Urothelium cell line (cell line): ENCODE data around the gene DYNLRB2.

Experiments
- DNase-seq: peaks from one replicate; pipeline ENCODE4 v3.0.0; 2011; ENCODE audit warnings: low spot score, mixed read lengths
- FAIRE-seq: peaks from 2 replicates; lab custom pipeline; 2011; peaks lifted over from hg19 to GRCh38; lab: Jason Lieb, UNC

Gene DYNLRB2

GRCh38 chr16:80540516-80541305, at the start of gene DYNLRB2:
Gene DYNLRB2, plus strand, starts transcription at chr16:80540993. Its CDS starts 84 bp downstream, at chr16:80541077.
- FAIRE-seq (peak; percentile 94), DNase-seq (peak; percentile 97)

GRCh38 chr16:80500116-80500859, 40.5 kb upstream of the DYNLRB2 start:
- DNase-seq (no peak), FAIRE-seq (no peak)

GRCh38 chr16:80500961-80501525, 39.8 kb upstream of the DYNLRB2 start:
- DNase-seq, result no peak
- FAIRE-seq, result no peak

GRCh38 chr16:80503107-80503506, 37.7 kb upstream of the DYNLRB2 start:
- no peak for FAIRE-seq
- DNase-seq, result no peak

GRCh38 chr16:80507538-80507937, 33.3 kb upstream of the DYNLRB2 start:
- no peak for FAIRE-seq
- no peak for DNase-seq

GRCh38 chr16:80509872-80510271, 30.9 kb upstream of the DYNLRB2 start:
- no peak for FAIRE-seq

GRCh38 chr16:80511824-80512592, 28.8 kb upstream of the DYNLRB2 start:
- no peak for FAIRE-seq

More at GRCh38 chr16:80509872-80510271, 30.9 kb upstream of the DYNLRB2 start:
- DNase-seq, result no peak

GRCh38 chr16:80512593-80512853, 28.3 kb upstream of the DYNLRB2 start:
- no peak for DNase-seq
- no peak for FAIRE-seq

More at GRCh38 chr16:80511824-80512592, 28.8 kb upstream of the DYNLRB2 start:
- DNase-seq, result no peak

GRCh38 chr16:80515374-80515773, 25.4 kb upstream of the DYNLRB2 start:
- no peak for DNase-seq
- no peak for FAIRE-seq

GRCh38 chr16:80517846-80518245, 22.9 kb upstream of the DYNLRB2 start:
- no peak for DNase-seq
- no peak for FAIRE-seq

GRCh38 chr16:80518436-80518835, 22.4 kb upstream of the DYNLRB2 start:
- FAIRE-seq (no peak), DNase-seq (peak; percentile 26)

GRCh38 chr16:80519189-80519588, 21.6 kb upstream of the DYNLRB2 start:
- no peak for DNase-seq
- FAIRE-seq, result no peak

GRCh38 chr16:80525420-80525819, 15.4 kb upstream of the DYNLRB2 start:
- FAIRE-seq, result no peak

GRCh38 chr16:80526418-80527061, 14.3 kb upstream of the DYNLRB2 start:
- peak; percentile 53 for DNase-seq
- no peak for FAIRE-seq

More at GRCh38 chr16:80525420-80525819, 15.4 kb upstream of the DYNLRB2 start:
- DNase-seq, result no peak

GRCh38 chr16:80527297-80527696, 13.5 kb upstream of the DYNLRB2 start:
- FAIRE-seq (no peak), DNase-seq (peak; percentile 50)

- no peak for FAIRE-seq
- no peak for DNase-seq
These were observed 10.3 kb upstream of the DYNLRB2 start for GRCh38 chr16:80530479-80530878.

- FAIRE-seq (no peak), DNase-seq (no peak)
These were observed 4.6 kb upstream of the DYNLRB2 start for GRCh38 chr16:80536238-80536637.

GRCh38 chr16:80541306-80541694, 507 bp downstream of the DYNLRB2 start:
- no peak for FAIRE-seq

GRCh38 chr16:80543162-80543561, 2.4 kb downstream of the DYNLRB2 start:
- FAIRE-seq, result no peak
- DNase-seq, result no peak

More at GRCh38 chr16:80541306-80541694, 507 bp downstream of the DYNLRB2 start:
- DNase-seq, result no peak

- no peak for FAIRE-seq
- DNase-seq, result no peak
These were observed 3.5 kb downstream of the DYNLRB2 start for GRCh38 chr16:80544326-80544725.

GRCh38 chr16:80546249-80546648, 5.5 kb downstream of the DYNLRB2 start:
- FAIRE-seq, result no peak
- no peak for DNase-seq
